ENCODE data around the gene PRKD1.

Gene PRKD1

DNA sequence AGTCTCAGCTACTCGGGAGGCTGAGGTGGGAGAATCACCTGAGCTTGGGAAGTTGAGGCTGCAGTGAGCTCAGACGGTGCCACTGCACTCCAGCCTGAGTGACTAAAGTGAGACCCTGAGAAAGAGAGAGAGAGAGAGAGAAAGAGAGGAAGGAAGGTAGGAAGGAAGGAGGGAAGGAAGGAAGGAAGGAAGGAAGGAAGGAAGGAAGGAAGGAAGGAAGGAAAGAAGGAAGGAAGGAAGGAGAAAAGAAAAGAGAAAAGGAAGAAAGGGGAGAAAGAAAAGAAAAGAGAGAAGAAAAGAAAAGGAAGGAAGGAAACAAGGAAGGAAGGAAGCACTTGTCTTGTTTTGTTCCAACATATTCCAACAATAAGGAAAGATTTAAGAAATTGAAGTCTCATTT is 7.8 kb downstream of the PRKD1 start:
- DNase-seq (ENCODE audit: low read depth) = no peak
- no peak overlapping the region for H3K4me3 ChIP-seq (ENCODE audit: low read length)
- TF ChIP-seq, protein P1, sequence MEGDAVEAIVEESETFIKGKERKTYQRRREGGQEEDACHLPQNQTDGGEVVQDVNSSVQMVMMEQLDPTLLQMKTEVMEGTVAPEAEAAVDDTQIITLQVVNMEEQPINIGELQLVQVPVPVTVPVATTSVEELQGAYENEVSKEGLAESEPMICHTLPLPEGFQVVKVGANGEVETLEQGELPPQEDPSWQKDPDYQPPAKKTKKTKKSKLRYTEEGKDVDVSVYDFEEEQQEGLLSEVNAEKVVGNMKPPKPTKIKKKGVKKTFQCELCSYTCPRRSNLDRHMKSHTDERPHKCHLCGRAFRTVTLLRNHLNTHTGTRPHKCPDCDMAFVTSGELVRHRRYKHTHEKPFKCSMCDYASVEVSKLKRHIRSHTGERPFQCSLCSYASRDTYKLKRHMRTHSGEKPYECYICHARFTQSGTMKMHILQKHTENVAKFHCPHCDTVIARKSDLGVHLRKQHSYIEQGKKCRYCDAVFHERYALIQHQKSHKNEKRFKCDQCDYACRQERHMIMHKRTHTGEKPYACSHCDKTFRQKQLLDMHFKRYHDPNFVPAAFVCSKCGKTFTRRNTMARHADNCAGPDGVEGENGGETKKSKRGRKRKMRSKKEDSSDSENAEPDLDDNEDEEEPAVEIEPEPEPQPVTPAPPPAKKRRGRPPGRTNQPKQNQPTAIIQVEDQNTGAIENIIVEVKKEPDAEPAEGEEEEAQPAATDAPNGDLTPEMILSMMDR (conservative IDR thresholded peaks at IDR 0.05; ENCODE audit: low read depth, low read length) = no peak

DNA sequence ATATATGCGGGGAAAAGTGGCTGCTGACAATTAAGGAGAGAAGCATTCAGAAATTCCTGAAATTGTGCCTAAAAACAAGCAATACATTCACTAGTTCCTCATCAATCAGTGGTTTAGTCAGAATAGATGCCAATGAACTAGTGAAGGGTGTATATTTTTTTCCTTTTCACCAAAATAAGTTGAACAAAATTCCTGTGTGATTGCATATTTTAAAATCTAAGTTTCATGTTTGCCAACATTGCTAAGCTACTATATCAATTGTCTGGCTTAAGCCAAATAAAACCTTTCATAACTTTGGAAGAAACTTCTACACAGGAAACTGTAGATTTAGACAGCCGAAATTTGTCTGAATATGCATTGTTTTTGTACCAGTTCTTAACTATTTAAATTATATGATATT is 8.7 kb downstream of the PRKD1 start:
- DNase-seq (ENCODE audit: low read depth) = no peak
- no peak overlapping the region for H3K4me3 ChIP-seq (ENCODE audit: low read length)
- TF ChIP-seq, protein P1 (conservative IDR thresholded peaks at IDR 0.05; ENCODE audit: low read depth, low read length) = no peak

DNA sequence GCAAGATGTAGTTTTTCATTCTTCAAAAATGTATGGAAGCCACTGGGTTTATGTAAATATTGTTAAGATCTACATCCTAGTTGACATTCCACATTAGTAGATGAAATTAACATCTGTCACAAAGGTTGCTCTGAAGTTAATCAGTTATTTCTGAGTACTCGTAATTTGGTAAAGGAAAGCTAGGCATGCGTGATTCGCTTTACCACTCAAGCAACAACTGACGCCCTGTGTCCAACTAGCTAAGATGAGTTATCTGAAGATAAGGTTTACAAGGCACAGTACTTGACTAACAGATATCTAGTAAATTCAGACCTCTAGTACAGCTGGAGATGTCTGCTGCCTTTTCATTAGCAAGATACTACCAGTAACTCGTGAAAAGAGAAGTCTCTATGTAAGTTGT is 14.1 kb downstream of the PRKD1 start:
- H3K4me3 ChIP-seq (ENCODE audit: low read length) = no peak overlapping the region
- no peak for DNase-seq (ENCODE audit: low read depth)
- TF ChIP-seq, protein P1 (conservative IDR thresholded peaks at IDR 0.05; ENCODE audit: low read depth, low read length) = no peak

- TF ChIP-seq, protein P1 (conservative IDR thresholded peaks at IDR 0.05; ENCODE audit: low read depth, low read length) = no peak
- no peak overlapping the region for H3K4me3 ChIP-seq (ENCODE audit: low read length)
- DNase-seq (ENCODE audit: low read depth) = no peak
Observed at GRCh38 chr14:29911810-29912209, 15.8 kb downstream of the PRKD1 start.

GRCh38 chr14:29908652-29909577 is 18.7 kb downstream of the PRKD1 start:
- TF ChIP-seq, protein P1 (conservative IDR thresholded peaks at IDR 0.05; ENCODE audit: low read depth, low read length) = no peak
- DNase-seq (ENCODE audit: low read depth) = no peak
- no peak overlapping the region for H3K4me3 ChIP-seq (ENCODE audit: low read length)

GRCh38 chr14:29906256-29906870 is 21.3 kb downstream of the PRKD1 start:
- DNase-seq (ENCODE audit: low read depth) = no peak
- H3K4me3 ChIP-seq (ENCODE audit: low read length) = no peak overlapping the region
- TF ChIP-seq, protein P1 (conservative IDR thresholded peaks at IDR 0.05; ENCODE audit: low read depth, low read length) = no peak

Data from retinal pigment epithelial cell (primary cell).